ENCODE measurements around the gene ASCC3. TPM values are rescaled to one million over a fixed set of nuclear protein-coding genes. Genes with fewer than 3 reads are reported as not detected.

The ASCC3 gene
- total RNA-seq, 4 donors from 2014 or later: 20.3 to 26.2 (median 22.4) TPM

GRCh38 chr6:100488244-100488643, 392.9 kb downstream of the ASCC3 start:
- DNase-seq (ENCODE audit: extremely low spot score): no peak
- Histone ChIP-seq H3K36me3 (no peaks in the 10 kb centered on the region), H3K4me1 (no peaks in the 10 kb centered on the region), H3K27me3 (peaks cover 0 to 3% (median 0%) of the 10 kb centered on the region in 4 donors), H3K4me3 (no peak overlapping the region), H3K27ac (replicated peaks in 1 of 4) (no peak overlapping the region), H3K9me3 (no peaks in the 10 kb centered on the region)
- WGBS: 79% methylated on average over 5 of the region's 5 CpGs
- intact Hi-C loops (cut with DNase I): no loop called here
- TF ChIP-seq POLR2AphosphoS5 (IDR thresholded peaks at IDR 0.05): no peak
- TF ChIP-seq EP300 (IDR thresholded peaks at IDR 0.05): no peak
- TF ChIP-seq CTCF (IDR thresholded peaks at IDR 0.05): no peak
- TF ChIP-seq POLR2A (IDR thresholded peaks at IDR 0.05; ENCODE audit: low read depth): no peak

- DNase-seq (ENCODE audit: extremely low spot score): no peak
- TF ChIP-seq EP300 (IDR thresholded peaks at IDR 0.05) (no peak), POLR2A (IDR thresholded peaks at IDR 0.05; ENCODE audit: low read depth) (no peak), CTCF (IDR thresholded peaks at IDR 0.05) (no peak), POLR2AphosphoS5 (IDR thresholded peaks at IDR 0.05) (no peak)
- no peaks in the 10 kb centered on the region for H3K4me1 ChIP-seq
- WGBS: 85% methylated on average over 2 of the region's 2 CpGs
- no peaks in the 10 kb centered on the region for H3K36me3 ChIP-seq
- intact Hi-C loops (cut with DNase I): no loop called here
- H3K4me3 ChIP-seq: no peak overlapping the region
- H3K9me3 ChIP-seq: no peaks in the 10 kb centered on the region
- H3K27me3 ChIP-seq: no peaks in the 10 kb centered on the region
- H3K27ac ChIP-seq (replicated peaks in 1 of 4): no peak overlapping the region
Observed at GRCh38 chr6:100487638-100488037, 393.5 kb downstream of the ASCC3 start.

- DNase-seq (ENCODE audit: extremely low spot score): no peak
- intact Hi-C loops (cut with DNase I): no loop called here
- Histone ChIP-seq H3K27ac (replicated peaks in 1 of 4) (no peak overlapping the region), H3K36me3 (no peaks in the 10 kb centered on the region), H3K4me3 (no peak overlapping the region), H3K27me3 (no peaks in the 10 kb centered on the region), H3K4me1 (no peaks in the 10 kb centered on the region), H3K9me3 (no peaks in the 10 kb centered on the region)
- TF ChIP-seq CTCF (IDR thresholded peaks at IDR 0.05): no peak
- no peak for TF ChIP-seq POLR2AphosphoS5 (IDR thresholded peaks at IDR 0.05)
- no peak for TF ChIP-seq EP300 (IDR thresholded peaks at IDR 0.05)
- no peak for TF ChIP-seq POLR2A (IDR thresholded peaks at IDR 0.05; ENCODE audit: low read depth)
Observed at GRCh38 chr6:100485268-100485667, 395.9 kb downstream of the ASCC3 start.

GRCh38 chr6:100484474-100484873, 396.7 kb downstream of the ASCC3 start:
- WGBS: 71% methylated on average over 5 of the region's 5 CpGs
- intact Hi-C loops (cut with DNase I): loop anchor here (5.0 kb wide), 1 partner anchor 367 kb away; no protein-coding TSS in a partner anchor
- H3K4me1 ChIP-seq: no peaks in the 10 kb centered on the region

More at GRCh38 chr6:100484474-100484873, 396.7 kb downstream of the ASCC3 start:
- no peak for DNase-seq (ENCODE audit: extremely low spot score)
- no peak for TF ChIP-seq CTCF (IDR thresholded peaks at IDR 0.05)
- no peak for TF ChIP-seq POLR2AphosphoS5 (IDR thresholded peaks at IDR 0.05)
- TF ChIP-seq POLR2A (IDR thresholded peaks at IDR 0.05; ENCODE audit: low read depth): no peak
- no peak for TF ChIP-seq EP300 (IDR thresholded peaks at IDR 0.05)
- Histone ChIP-seq H3K9me3 (no peaks in the 10 kb centered on the region), H3K27ac (replicated peaks in 1 of 4) (no peak overlapping the region), H3K36me3 (no peaks in the 10 kb centered on the region), H3K4me3 (no peak overlapping the region), H3K27me3 (no peaks in the 10 kb centered on the region)
